Omental fat pad (tissue), 4 donors: ENCODE measurements around the gene TMEM179B. TPM values are rescaled to one million over a fixed set of nuclear protein-coding genes. Genes with fewer than 3 reads are reported as not detected.
A peak's percentile ranks its signal among the peaks of the same experiment; 100 is the strongest.

Source experiments
- ATAC-seq: fragments of 150-250 bp; one replicate; pipeline ENCODE4 v1.9.1; 2016; ENCODE audit warnings: mild to moderate bottlenecking, moderate library complexity; ENCODE audit not compliant: low FRiP score
- DNase-seq: peaks from one replicate; pipeline ENCODE4 v3.0.0-alpha.2; 2019; ENCODE audit warnings: low spot score
- total RNA-seq, 4 donors: library from RNA; depleted of rRNA; stranded (reverse); fragments of >200 nt; gene quantifications; one replicate each; pipeline ENCODE4 v1.1.0, GENCODE V29; 2016
- TF ChIP-seq, protein P1 (sequence below), 3 donors: fragments of 450-650 bp; IDR thresholded peaks; one replicate each; pipeline ENCODE4 v1.5.1; 2016 to 2017; ENCODE audit warnings: antibody characterized with exemption in 3 of 3, mild to moderate bottlenecking in 3 of 3, moderate library complexity in 2 of 3

Gene TMEM179B
- total RNA-seq, 4 donors from 2014 or later, result 36.4 to 69.7 (median 57.1) TPM

DNA sequence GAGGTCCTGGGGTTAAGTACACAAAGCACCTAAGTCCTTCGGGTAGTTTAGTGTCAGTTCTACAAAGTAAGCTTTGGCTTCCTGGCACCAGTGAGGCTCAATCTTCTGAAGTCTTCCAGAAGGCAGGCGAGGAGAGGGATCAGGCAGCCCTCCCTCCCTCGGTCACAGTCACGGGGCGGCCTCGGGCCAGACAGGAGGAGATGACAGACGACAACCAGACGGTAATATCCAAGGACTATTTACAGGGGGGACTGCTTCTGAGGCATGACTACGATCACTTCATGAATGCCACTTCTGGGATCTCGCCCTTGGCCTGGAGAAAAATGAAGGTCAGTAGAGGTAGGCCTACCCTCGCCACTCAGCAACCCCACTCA is 5.0 kb downstream of the TMEM179B start:
- DNase-seq, result no peak
- TF ChIP-seq, protein P1, sequence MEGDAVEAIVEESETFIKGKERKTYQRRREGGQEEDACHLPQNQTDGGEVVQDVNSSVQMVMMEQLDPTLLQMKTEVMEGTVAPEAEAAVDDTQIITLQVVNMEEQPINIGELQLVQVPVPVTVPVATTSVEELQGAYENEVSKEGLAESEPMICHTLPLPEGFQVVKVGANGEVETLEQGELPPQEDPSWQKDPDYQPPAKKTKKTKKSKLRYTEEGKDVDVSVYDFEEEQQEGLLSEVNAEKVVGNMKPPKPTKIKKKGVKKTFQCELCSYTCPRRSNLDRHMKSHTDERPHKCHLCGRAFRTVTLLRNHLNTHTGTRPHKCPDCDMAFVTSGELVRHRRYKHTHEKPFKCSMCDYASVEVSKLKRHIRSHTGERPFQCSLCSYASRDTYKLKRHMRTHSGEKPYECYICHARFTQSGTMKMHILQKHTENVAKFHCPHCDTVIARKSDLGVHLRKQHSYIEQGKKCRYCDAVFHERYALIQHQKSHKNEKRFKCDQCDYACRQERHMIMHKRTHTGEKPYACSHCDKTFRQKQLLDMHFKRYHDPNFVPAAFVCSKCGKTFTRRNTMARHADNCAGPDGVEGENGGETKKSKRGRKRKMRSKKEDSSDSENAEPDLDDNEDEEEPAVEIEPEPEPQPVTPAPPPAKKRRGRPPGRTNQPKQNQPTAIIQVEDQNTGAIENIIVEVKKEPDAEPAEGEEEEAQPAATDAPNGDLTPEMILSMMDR (IDR thresholded peaks at IDR 0.05), result no peak
- no peak for ATAC-seq

DNA sequence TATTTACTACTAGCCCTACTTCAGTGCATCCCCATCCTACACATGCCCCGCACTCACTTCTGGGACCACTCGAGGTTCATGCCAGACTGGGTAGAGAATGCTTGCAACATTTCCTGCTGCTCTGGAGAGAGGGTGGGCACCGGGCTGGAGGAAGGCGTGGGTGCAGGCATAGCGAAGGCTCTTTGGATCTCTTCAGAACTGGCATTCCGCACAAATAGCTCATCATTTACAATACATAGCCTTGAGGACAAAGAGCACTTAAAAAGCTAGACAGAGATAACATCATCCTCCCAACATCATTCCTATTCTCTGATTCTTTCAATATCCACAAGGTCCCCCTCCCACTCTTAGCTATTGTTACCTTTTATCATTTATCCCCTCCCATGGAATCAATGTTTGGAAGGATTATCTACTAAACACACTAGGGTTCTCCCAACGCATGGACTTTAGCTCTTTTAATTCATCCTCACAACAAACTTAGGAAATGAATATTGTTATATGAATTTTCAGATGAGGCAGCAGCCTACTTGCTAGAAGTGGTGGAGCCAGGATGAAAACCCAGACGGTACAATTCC is 7.1 kb downstream of the TMEM179B start:
- TF ChIP-seq, protein P1 (IDR thresholded peaks at IDR 0.05), result no peak
- DNase-seq, result no peak
- ATAC-seq, result no peak

DNA sequence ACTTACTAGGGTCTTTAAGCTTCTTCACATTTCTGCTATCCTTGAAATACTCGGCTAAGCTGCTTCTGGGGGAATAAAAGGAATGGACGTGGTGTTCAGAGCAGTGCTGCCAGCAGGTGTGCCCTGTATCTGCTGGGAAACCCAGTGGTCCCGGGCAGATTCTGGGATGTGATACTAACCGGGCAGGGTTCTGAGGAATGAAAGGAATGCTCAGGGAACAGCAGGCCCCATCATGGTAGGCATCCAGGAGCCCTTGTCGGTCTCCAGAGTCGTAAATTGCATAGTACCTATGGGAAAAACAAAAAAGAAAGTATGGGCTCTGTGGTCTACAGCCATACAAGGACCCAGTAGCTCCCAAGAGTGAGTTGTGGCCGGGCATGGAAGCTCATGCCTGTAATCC is 9.1 kb downstream of the TMEM179B start:
- ATAC-seq, result no peak
- DNase-seq, result no peak
- TF ChIP-seq, protein P1 (IDR thresholded peaks at IDR 0.05), result no peak

DNA sequence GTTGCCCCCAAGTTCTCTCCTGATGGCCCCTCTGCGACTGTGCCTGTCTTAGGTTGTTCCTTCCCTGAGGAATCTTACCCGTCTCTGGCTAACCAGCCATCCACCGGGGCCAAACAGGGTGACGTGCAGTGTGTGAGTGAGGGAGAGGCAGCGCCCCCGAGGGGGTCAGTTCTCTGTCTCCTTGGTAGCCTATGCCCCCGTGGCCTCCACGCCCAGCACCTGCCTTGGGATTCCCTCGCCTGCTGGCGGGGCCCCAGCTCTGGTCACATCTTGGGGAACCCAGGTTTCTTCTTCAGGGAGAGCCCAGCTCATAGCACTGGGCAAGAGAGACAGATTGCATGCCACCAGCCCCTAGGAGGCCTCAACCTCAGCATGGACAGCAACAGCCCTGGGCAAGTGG is 12.3 kb downstream of the TMEM179B start:
- TF ChIP-seq, protein P1 (IDR thresholded peaks at IDR 0.05), result no peak
- ATAC-seq (no peak), DNase-seq (no peak)

DNA sequence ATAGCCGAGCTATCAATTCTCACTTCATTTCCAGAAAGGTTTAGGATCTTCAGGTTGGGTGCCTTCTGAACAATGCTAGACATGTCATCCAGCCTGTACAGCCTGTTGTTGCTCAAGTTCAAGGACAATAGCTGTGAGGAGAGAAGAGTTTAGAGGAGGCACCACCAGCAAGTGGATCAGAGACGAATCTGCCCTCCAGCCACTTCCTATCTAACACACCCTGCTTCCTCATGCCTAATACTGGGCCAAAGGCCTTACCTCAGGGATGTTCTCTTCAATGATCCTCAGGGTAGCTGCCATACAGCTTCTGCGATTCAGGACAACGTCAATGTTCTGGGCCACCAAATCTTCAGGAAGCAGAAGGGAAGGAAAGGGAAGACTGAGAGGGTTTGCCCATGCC is 13.9 kb downstream of the TMEM179B start:
- ATAC-seq, result no peak
- TF ChIP-seq, protein P1 (IDR thresholded peaks at IDR 0.05), result no peak

DNA sequence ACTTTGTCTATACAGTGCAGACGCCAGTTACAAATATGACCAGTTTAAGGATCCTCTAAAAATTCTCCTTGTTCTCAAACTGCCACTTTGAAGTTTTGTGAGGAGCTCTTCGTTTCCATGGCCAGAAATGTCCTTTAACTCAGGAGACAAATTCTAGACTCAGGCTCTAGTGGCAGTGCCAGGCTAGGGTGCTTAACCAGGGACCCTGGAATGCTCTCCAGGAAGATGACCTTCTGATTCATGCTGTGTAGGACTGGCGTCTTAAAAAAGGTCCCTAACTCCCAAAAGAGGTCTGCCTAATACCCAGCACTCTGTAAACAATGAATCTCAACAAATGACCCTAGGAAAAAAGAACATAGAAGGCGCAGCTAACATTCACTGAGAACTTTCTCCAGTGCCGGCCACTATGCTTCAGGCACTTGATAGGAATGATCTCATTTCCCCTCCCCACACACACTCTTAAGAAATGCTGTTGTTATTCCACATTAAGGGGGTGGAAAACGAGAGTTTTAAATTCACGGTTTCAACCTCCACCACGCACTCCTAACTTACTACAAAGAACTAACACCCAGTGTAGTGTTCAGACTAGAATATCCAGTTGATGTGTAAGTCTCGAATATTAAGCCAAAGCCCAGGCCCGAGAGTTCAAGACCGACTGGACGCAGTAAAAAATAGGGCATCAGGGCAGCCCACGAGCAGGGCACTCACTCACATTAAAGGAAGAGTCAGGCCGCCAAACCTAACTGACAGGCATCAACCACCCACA is 17.3 kb downstream of the TMEM179B start:
- TF ChIP-seq, protein P1 (IDR thresholded peaks at IDR 0.05), result no peak
- DNase-seq (no peak), ATAC-seq (peak; percentile 16)

More for the DNA sequence above, 13.9 kb downstream of the TMEM179B start:
- no peak for DNase-seq
